Fibroblast of lung (primary cell): ENCODE data around the gene ACTL10. TPM values are rescaled to one million over a fixed set of nuclear protein-coding genes. Genes with fewer than 3 reads are reported as not detected.

Experiments used
- DNase-seq, 2 donors: peaks; one replicate each; pipeline versions ENCODE4 v3.0.0 to v3.0.0-alpha.2; 2010; ENCODE audit warnings: low read depth in 2 of 2
- H2AFZ ChIP-seq: 2 replicates; pipeline ENCODE4 v1.5.1; 2012; ENCODE audit warnings: low read length, control low read depth, inconsistent platforms
- H3K27ac ChIP-seq: 2 replicates; pipeline ENCODE4 v1.5.1; 2011; ENCODE audit warnings: low read length, control low read depth; ENCODE audit not compliant: insufficient read depth
- H3K27me3 ChIP-seq: 2 replicates; pipeline ENCODE4 v1.5.1; 2011; ENCODE audit warnings: mild to moderate bottlenecking, low read length; ENCODE audit not compliant: control insufficient read depth, insufficient read depth
- H3K36me3 ChIP-seq: 2 replicates; pipeline ENCODE4 v1.5.1; 2011; ENCODE audit warnings: low read length; ENCODE audit not compliant: control insufficient read depth, insufficient read depth
- H3K4me1 ChIP-seq: 2 replicates; pipeline ENCODE4 v1.5.1; 2011; ENCODE audit warnings: low read length; ENCODE audit not compliant: control insufficient read depth, insufficient read depth; ENCODE audit errors: extremely low read depth
- H3K4me2 ChIP-seq: 2 replicates; pipeline ENCODE4 v1.5.1; 2011; ENCODE audit warnings: low read length, control low read depth; ENCODE audit not compliant: insufficient read depth; ENCODE audit errors: extremely low read depth
- H3K4me3 ChIP-seq, 4 experiments: fragments of 200-600 bp in 1 of 4; sonication (generic) in 1 of 4; replicated peaks in 1 of 4; 2 replicates each; pipeline ENCODE4 v1.5.1; 2011 to 2016; ENCODE audit warnings: low read length in 4 of 4, low read depth in 3 of 4, mild to moderate bottlenecking in 3 of 4, control low read depth in 2 of 4, inconsistent platforms in 1 of 4, mixed read lengths in 1 of 4; ENCODE audit not compliant: insufficient read depth in 1 of 4; ENCODE audit errors: control extremely low read depth in 1 of 4
- H3K79me2 ChIP-seq: 2 replicates; pipeline ENCODE4 v1.5.1; 2012; ENCODE audit warnings: mild to moderate bottlenecking, low read length, inconsistent platforms; ENCODE audit not compliant: control insufficient read depth, insufficient read depth
- H3K9ac ChIP-seq: 2 replicates; pipeline ENCODE4 v1.5.1; 2011; ENCODE audit warnings: mild to moderate bottlenecking, low read length, control low read depth; ENCODE audit not compliant: insufficient read depth
- H3K9me3 ChIP-seq: 2 replicates; pipeline ENCODE4 v1.5.1; 2012; ENCODE audit warnings: low read depth, low read length; ENCODE audit not compliant: control insufficient read depth, insufficient read depth
- H4K20me1 ChIP-seq: 2 replicates; pipeline ENCODE4 v1.5.1; 2011; ENCODE audit warnings: low read length; ENCODE audit not compliant: control insufficient read depth, insufficient read depth; ENCODE audit errors: extremely low read depth
- CTCF ChIP-seq, 2 donors: IDR thresholded peaks in 1 of 2; conservative IDR thresholded peaks in 1 of 2; 1 replicate in 1 of 2; 2 replicates in 1 of 2; pipeline ENCODE4 v1.5.1; 2011 to 2012; ENCODE audit warnings: low read length in 2 of 2, control low read depth in 1 of 2, inconsistent platforms in 1 of 2, low read depth in 1 of 2, mild to moderate bottlenecking in 1 of 2
- EZH2 ChIP-seq: IDR thresholded peaks from 2 replicates; pipeline ENCODE4 v1.5.1; 2012; ENCODE audit warnings: low read length, control low read depth, mild to moderate bottlenecking; ENCODE audit errors: missing control alignments
- polyA plus RNA-seq, 2 donors: library from polyadenylated mRNA; depleted of rRNA in 1 of 2; stranded (reverse) in 1 of 2; unstranded in 1 of 2; fragments of >200 nt; gene quantifications; 2 replicates each; pipeline ENCODE4 v1.2.1, GENCODE V29; 2011 to 2012; ENCODE audit warnings: missing spikeins in 1 of 2
- total RNA-seq: library from RNA; depleted of rRNA; stranded (reverse); fragments of >200 nt; gene quantifications from 2 replicates; pipeline ENCODE4 v1.2.1, GENCODE V29; 2014

ACTL10 gene
- total and polyA plus RNA-seq, 2 donors (not counting 1 experiment from before 2014, with no cell fraction given), result 0.32 to 2.0 TPM

- no peak overlapping the region for H3K9ac ChIP-seq
- no peak for DNase-seq
- no peaks in the 10 kb centered on the region for H4K20me1 ChIP-seq
- H3K27ac ChIP-seq, result no peak overlapping the region
- H3K27me3 ChIP-seq, result no peaks in the 10 kb centered on the region
- H2AFZ ChIP-seq, result no peak overlapping the region
- peaks cover 2% of the 10 kb centered on the region for H3K4me1 ChIP-seq
- H3K4me2 ChIP-seq, result no peak overlapping the region
- TF ChIP-seq EZH2 (no peak), CTCF (conservative IDR thresholded peaks at IDR 0.05 in 1 of 2, IDR thresholded peaks at IDR 0.05 in 1 of 2; ENCODE audit: low read depth in 1 of 2, low read length in 2 of 2) (no peak)
- no peaks in the 10 kb centered on the region for H3K9me3 ChIP-seq
- no peaks in the 10 kb centered on the region for H3K36me3 ChIP-seq
- no peak overlapping the region for H3K4me3 ChIP-seq
- no peaks in the 10 kb centered on the region for H3K79me2 ChIP-seq
Observed at GRCh38 chr20:33650753-33651561, 15.8 kb upstream of the ACTL10 start.

GRCh38 chr20:33651562-33652048 is 15.1 kb upstream of the ACTL10 start:
- no peak overlapping the region for H3K4me2 ChIP-seq
- H3K36me3 ChIP-seq, result no peaks in the 10 kb centered on the region
- H3K79me2 ChIP-seq, result no peaks in the 10 kb centered on the region
- H4K20me1 ChIP-seq, result no peaks in the 10 kb centered on the region
- no peak overlapping the region for H3K27ac ChIP-seq
- H3K4me3 ChIP-seq, result no peak overlapping the region
- no peak overlapping the region for H3K9ac ChIP-seq
- peak in 1 of 2 donors; percentile 14 for DNase-seq
- H3K27me3 ChIP-seq, result no peaks in the 10 kb centered on the region
- H3K9me3 ChIP-seq, result no peaks in the 10 kb centered on the region
- TF ChIP-seq EZH2 (no peak), CTCF (conservative IDR thresholded peaks at IDR 0.05 in 1 of 2, IDR thresholded peaks at IDR 0.05 in 1 of 2; ENCODE audit: low read depth in 1 of 2, low read length in 2 of 2) (no peak)
- H3K4me1 ChIP-seq, result peaks cover 2% of the 10 kb centered on the region
- H2AFZ ChIP-seq, result no peak overlapping the region

- H3K27me3 ChIP-seq, result no peaks in the 10 kb centered on the region
- no peak for TF ChIP-seq EZH2
- peak; percentile 92 to 94 for TF ChIP-seq CTCF (conservative IDR thresholded peaks at IDR 0.05 in 1 of 2, IDR thresholded peaks at IDR 0.05 in 1 of 2; ENCODE audit: low read depth in 1 of 2, low read length in 2 of 2)
- peaks cover 2% of the 10 kb centered on the region for H3K4me1 ChIP-seq
- no peak overlapping the region for H2AFZ ChIP-seq
- H3K27ac ChIP-seq, result no peak overlapping the region
- H3K9me3 ChIP-seq, result no peaks in the 10 kb centered on the region
- H3K4me3 ChIP-seq, result peak overlapping the region in 2 of 4 experiments; percentile 17 to 18
- H3K4me2 ChIP-seq, result peak overlapping the region; percentile 21
- no peaks in the 10 kb centered on the region for H4K20me1 ChIP-seq
- no peaks in the 10 kb centered on the region for H3K79me2 ChIP-seq
- H3K9ac ChIP-seq, result no peak overlapping the region
- peaks cover 3% of the 10 kb centered on the region for H3K36me3 ChIP-seq
- DNase-seq, result peak; percentile 46 to 74
Observed at GRCh38 chr20:33653218-33653899, 13.4 kb upstream of the ACTL10 start.
